ENCODE results near the gene TMEM258.

The TMEM258 gene

GRCh38 chr11:61792310-61793082, at the start of gene TMEM258, which contains the start of gene FEN1:
Gene TMEM258, minus strand, starts transcription at chr11:61792599. Its CDS starts 41 bp downstream, at chr11:61792558.
Gene FEN1, plus strand, starts transcription at chr11:61792911. Its CDS starts 2,451 bp downstream, at chr11:61795362.
- DNase-seq, result peak; percentile 89

GRCh38 chr11:61841636-61842527, 49.5 kb upstream of the TMEM258 start:
- DNase-seq, result no peak

GRCh38 chr11:61840371-61840770, 48.0 kb upstream of the TMEM258 start:
- DNase-seq, result no peak

GRCh38 chr11:61839742-61840141, 47.3 kb upstream of the TMEM258 start:
- no peak for DNase-seq

GRCh38 chr11:61838921-61839320, 46.5 kb upstream of the TMEM258 start:
- DNase-seq, result no peak

GRCh38 chr11:61838501-61838900, 46.1 kb upstream of the TMEM258 start:
- DNase-seq, result no peak

- no peak for DNase-seq
Observed at GRCh38 chr11:61837411-61838005, 45.1 kb upstream of the TMEM258 start.

GRCh38 chr11:61836193-61836592, 43.8 kb upstream of the TMEM258 start:
- DNase-seq, result no peak

- DNase-seq, result no peak
Observed at GRCh38 chr11:61834278-61835048, 42.1 kb upstream of the TMEM258 start.

GRCh38 chr11:61833926-61834277, 41.5 kb upstream of the TMEM258 start:
- no peak for DNase-seq

- no peak for DNase-seq
Observed at GRCh38 chr11:61833471-61833870, 41.1 kb upstream of the TMEM258 start.

- no peak for DNase-seq
Observed at GRCh38 chr11:61832754-61833153, 40.4 kb upstream of the TMEM258 start.

GRCh38 chr11:61832207-61832606, 39.8 kb upstream of the TMEM258 start:
- no peak for DNase-seq

GRCh38 chr11:61830237-61831105, 38.1 kb upstream of the TMEM258 start:
- no peak for DNase-seq

GRCh38 chr11:61829806-61830205, 37.4 kb upstream of the TMEM258 start:
- DNase-seq, result no peak

GRCh38 chr11:61828629-61829407, 36.4 kb upstream of the TMEM258 start:
- DNase-seq, result peak; percentile 32

GRCh38 chr11:61828379-61828628, 35.9 kb upstream of the TMEM258 start:
- no peak for DNase-seq

GRCh38 chr11:61827571-61828378, 35.4 kb upstream of the TMEM258 start, which contains the start of gene FADS2:
Gene FADS2, plus strand, starts transcription at chr11:61828300. Its CDS starts 91 bp downstream, at chr11:61828391.
- peak; percentile 62 for DNase-seq

GRCh38 chr11:61826930-61827570, 34.7 kb upstream of the TMEM258 start:
- DNase-seq, result no peak

GRCh38 chr11:61820174-61820573, 27.8 kb upstream of the TMEM258 start:
- no peak for DNase-seq

Measured in activated naive CD4-positive, alpha-beta T cell treated with anti-CD3 and anti-CD28 coated beads, Interleukin-2, amount 50 U/mL, for 16 hours (primary cell).